Astrocyte of the cerebellum (primary cell): ENCODE data around the gene APOE.
"Not testable (repeated sequence)": the region's sequence is repeated elsewhere in the genome, so short reads cannot be mapped to it uniquely, and the experiment has no call there.

Experiments
- DNase-seq: peaks from one replicate; pipeline ENCODE4 v3.0.0-alpha.2; 2011; ENCODE audit warnings: low read depth
- H3K4me3 ChIP-seq: 2 replicates; pipeline ENCODE4 v1.5.1; 2011; ENCODE audit warnings: mild to moderate bottlenecking, low read depth, low read length, moderate library complexity
- CTCF ChIP-seq: IDR thresholded peaks from 2 replicates; pipeline ENCODE4 v1.5.1; 2012; ENCODE audit warnings: low read length, low read depth, moderate library complexity, mild to moderate bottlenecking; ENCODE audit errors: missing control alignments
- in situ Hi-C: cut with HindIII; loops from 2 replicates; pipeline ENCODE4 v1.10.0; 2017; ENCODE audit warnings: low sequenced_read_pairs

Gene APOE

GRCh38 chr19:44905437-44906160 is at the start of gene APOE:
TSS of gene APOE (plus strand) at chr19:44905796. CDS start at chr19:44906625, 829 bp downstream.
- TF ChIP-seq CTCF, result no peak
- peak within 1 kb of the TSS; percentile 35 for H3K4me3 ChIP-seq
- in situ Hi-C loops, result no loop called here
- DNase-seq, result no peak

GRCh38 chr19:44856421-44857083 is 49.0 kb upstream of the APOE start:
- in situ Hi-C loops, result no loop called here
- no peak overlapping the region for H3K4me3 ChIP-seq
- TF ChIP-seq CTCF, result no peak
- DNase-seq, result no peak

GRCh38 chr19:44857837-44858236 is 47.8 kb upstream of the APOE start:
- H3K4me3 ChIP-seq, result no peak overlapping the region
- no peak for DNase-seq
- in situ Hi-C loops, result no loop called here
- no peak for TF ChIP-seq CTCF

GRCh38 chr19:44861576-44861975 is 44.0 kb upstream of the APOE start:
- in situ Hi-C loops, DNase-seq, H3K4me3 ChIP-seq: not testable (repeated sequence)

GRCh38 chr19:44863990-44864389 is 41.6 kb upstream of the APOE start:
- H3K4me3 ChIP-seq, result no peak overlapping the region
- no peak for TF ChIP-seq CTCF
- DNase-seq, result no peak
- in situ Hi-C loops, result no loop called here

GRCh38 chr19:44865196-44865767 is 40.3 kb upstream of the APOE start:
- H3K4me3 ChIP-seq, result no peak overlapping the region
- DNase-seq, result no peak
- TF ChIP-seq CTCF, result no peak
- in situ Hi-C loops, result no loop called here

- in situ Hi-C loops, result no loop called here
- H3K4me3 ChIP-seq, result no peak overlapping the region
These were observed 38.9 kb upstream of the APOE start for GRCh38 chr19:44866664-44867063.

More at GRCh38 chr19:44866664-44867063, 38.9 kb upstream of the APOE start:
- no peak for DNase-seq
- no peak for TF ChIP-seq CTCF
